ENCODE data around the gene SFMBT2. TPM values are rescaled to one million over a fixed set of nuclear protein-coding genes. Genes with fewer than 3 reads are reported as not detected.

SFMBT2 gene
- total RNA-seq, 1 experiment from 2014 or later: not detected

- Histone ChIP-seq H3K9me3 (no peaks in the 10 kb centered on the region), H3K4me3 (ENCODE audit: low read depth, low read length) (no peak overlapping the region), H3K36me3 (ENCODE audit: control insufficient read depth, insufficient read depth, low read length) (no peaks in the 10 kb centered on the region), H3K4me1 (no peaks in the 10 kb centered on the region), H3K27me3 (replicated peaks; ENCODE audit: control insufficient read depth, insufficient read depth, low read length) (no peaks in the 10 kb centered on the region; the same call in 1 of the 2 replicates)
- H3K9me3 Mint-ChIP-seq (ENCODE audit: unreplicated experiment): no peaks in the 10 kb centered on the region
- no peaks in the 10 kb centered on the region for H3K4me1 Mint-ChIP-seq (ENCODE audit: low read depth, unreplicated experiment)
- TF ChIP-seq, protein P1, sequence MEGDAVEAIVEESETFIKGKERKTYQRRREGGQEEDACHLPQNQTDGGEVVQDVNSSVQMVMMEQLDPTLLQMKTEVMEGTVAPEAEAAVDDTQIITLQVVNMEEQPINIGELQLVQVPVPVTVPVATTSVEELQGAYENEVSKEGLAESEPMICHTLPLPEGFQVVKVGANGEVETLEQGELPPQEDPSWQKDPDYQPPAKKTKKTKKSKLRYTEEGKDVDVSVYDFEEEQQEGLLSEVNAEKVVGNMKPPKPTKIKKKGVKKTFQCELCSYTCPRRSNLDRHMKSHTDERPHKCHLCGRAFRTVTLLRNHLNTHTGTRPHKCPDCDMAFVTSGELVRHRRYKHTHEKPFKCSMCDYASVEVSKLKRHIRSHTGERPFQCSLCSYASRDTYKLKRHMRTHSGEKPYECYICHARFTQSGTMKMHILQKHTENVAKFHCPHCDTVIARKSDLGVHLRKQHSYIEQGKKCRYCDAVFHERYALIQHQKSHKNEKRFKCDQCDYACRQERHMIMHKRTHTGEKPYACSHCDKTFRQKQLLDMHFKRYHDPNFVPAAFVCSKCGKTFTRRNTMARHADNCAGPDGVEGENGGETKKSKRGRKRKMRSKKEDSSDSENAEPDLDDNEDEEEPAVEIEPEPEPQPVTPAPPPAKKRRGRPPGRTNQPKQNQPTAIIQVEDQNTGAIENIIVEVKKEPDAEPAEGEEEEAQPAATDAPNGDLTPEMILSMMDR (IDR thresholded peaks at IDR 0.05; ENCODE audit: insufficient read depth in 1 of 2, low read depth in 1 of 2, low read length in 1 of 2, severe bottlenecking in 1 of 2, unreplicated experiment in 1 of 2): no peak
- peaks cover 18% of the 10 kb centered on the region for H3K27me3 Mint-ChIP-seq (ENCODE audit: insufficient read depth, unreplicated experiment)
- intact Hi-C loops (cut with micrococcal nuclease; ENCODE audit: unreplicated experiment): no loop called here
- BruUV-seq (replicated peaks): no TSS peak
- no peaks in the 10 kb centered on the region for H3K36me3 Mint-ChIP-seq (ENCODE audit: insufficient read depth, unreplicated experiment)
- ChIA-PET CTCF (no interaction called here), POLR2A (no interaction called here)
- H3K4me3 Mint-ChIP-seq (ENCODE audit: unreplicated experiment): no peak overlapping the region
- DNase-seq: no peak
- no peak overlapping the region for H3K27ac Mint-ChIP-seq (ENCODE audit: unreplicated experiment)
Measured at GRCh38 chr10:7425691-7426090, 14.9 kb upstream of the SFMBT2 start.

DNA sequence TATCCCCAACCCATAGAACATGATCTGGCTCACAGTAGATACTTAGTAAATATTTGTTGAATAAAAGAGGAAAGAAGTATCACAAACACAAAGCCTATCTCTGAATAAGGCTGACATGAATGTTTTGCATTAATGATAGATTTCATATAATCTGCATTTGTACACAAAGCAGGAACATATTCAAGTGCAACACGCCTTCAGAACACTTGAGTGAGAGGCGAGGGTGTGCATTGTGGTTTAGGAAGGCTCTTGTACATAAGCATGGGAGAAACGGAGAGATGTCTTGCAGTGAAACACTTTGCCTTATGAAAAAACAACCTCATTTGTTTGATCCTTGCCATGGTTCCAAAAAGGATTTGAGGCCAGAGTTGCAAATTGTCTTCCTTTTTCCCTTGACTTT, 14.1 kb upstream of the SFMBT2 start:
- Mint-ChIP-seq H3K27me3 (ENCODE audit: insufficient read depth, unreplicated experiment) (peaks cover 18% of the 10 kb centered on the region), H3K27ac (ENCODE audit: unreplicated experiment) (no peak overlapping the region), H3K4me1 (ENCODE audit: low read depth, unreplicated experiment) (no peaks in the 10 kb centered on the region), H3K36me3 (ENCODE audit: insufficient read depth, unreplicated experiment) (no peaks in the 10 kb centered on the region), H3K9me3 (ENCODE audit: unreplicated experiment) (no peaks in the 10 kb centered on the region), H3K4me3 (ENCODE audit: unreplicated experiment) (no peak overlapping the region)
- no peaks in the 10 kb centered on the region for H3K9me3 ChIP-seq
- no peaks in the 10 kb centered on the region for H3K36me3 ChIP-seq (ENCODE audit: control insufficient read depth, insufficient read depth, low read length)
- POLR2A ChIA-PET: no interaction called here
- no TSS peak for BruUV-seq (replicated peaks)
- CTCF ChIA-PET: no interaction called here
- H3K4me1 ChIP-seq: no peaks in the 10 kb centered on the region
- no peaks in the 10 kb centered on the region; the same call in 1 of the 2 replicates for H3K27me3 ChIP-seq (replicated peaks; ENCODE audit: control insufficient read depth, insufficient read depth, low read length)
- no peak overlapping the region for H3K4me3 ChIP-seq (ENCODE audit: low read depth, low read length)
- DNase-seq: no peak
- TF ChIP-seq, protein P1 (IDR thresholded peaks at IDR 0.05; ENCODE audit: insufficient read depth in 1 of 2, low read depth in 1 of 2, low read length in 1 of 2, severe bottlenecking in 1 of 2, unreplicated experiment in 1 of 2): no peak
- intact Hi-C loops (cut with micrococcal nuclease; ENCODE audit: unreplicated experiment): no loop called here

- no TSS peak for BruUV-seq (replicated peaks)
- H3K27me3 ChIP-seq (replicated peaks; ENCODE audit: control insufficient read depth, insufficient read depth, low read length): no peaks in the 10 kb centered on the region; the same call in 1 of the 2 replicates
- intact Hi-C loops (cut with micrococcal nuclease; ENCODE audit: unreplicated experiment): no loop called here
Measured at GRCh38 chr10:7424315-7424714, 13.5 kb upstream of the SFMBT2 start.

More at GRCh38 chr10:7424315-7424714, 13.5 kb upstream of the SFMBT2 start:
- Mint-ChIP-seq H3K27me3 (ENCODE audit: insufficient read depth, unreplicated experiment) (peaks cover 21% of the 10 kb centered on the region), H3K9me3 (ENCODE audit: unreplicated experiment) (no peaks in the 10 kb centered on the region), H3K4me1 (ENCODE audit: low read depth, unreplicated experiment) (no peaks in the 10 kb centered on the region), H3K4me3 (ENCODE audit: unreplicated experiment) (no peak overlapping the region), H3K36me3 (ENCODE audit: insufficient read depth, unreplicated experiment) (no peaks in the 10 kb centered on the region), H3K27ac (ENCODE audit: unreplicated experiment) (no peak overlapping the region)
- no peaks in the 10 kb centered on the region for H3K4me1 ChIP-seq
- ChIA-PET CTCF (no interaction called here), POLR2A (no interaction called here)
- no peaks in the 10 kb centered on the region for H3K36me3 ChIP-seq (ENCODE audit: control insufficient read depth, insufficient read depth, low read length)
- TF ChIP-seq, protein P1 (IDR thresholded peaks at IDR 0.05; ENCODE audit: insufficient read depth in 1 of 2, low read depth in 1 of 2, low read length in 1 of 2, severe bottlenecking in 1 of 2, unreplicated experiment in 1 of 2): no peak
- H3K9me3 ChIP-seq: no peaks in the 10 kb centered on the region
- no peak for DNase-seq
- no peak overlapping the region for H3K4me3 ChIP-seq (ENCODE audit: low read depth, low read length)

Data from Caco-2 (cell line).